ENCODE measurements around the gene FGB. TPM values are rescaled to one million over a fixed set of nuclear protein-coding genes. Genes with fewer than 3 reads are reported as not detected.

The FGB gene
- total and polyA plus RNA-seq, 2 of the 13 experiments (the other 11 are each of a cell fraction or from before 2014, with no cell fraction given): 226 to 784 TPM

GRCh38 chr4:154584259-154584658, 21.4 kb downstream of the FGB start (continued):
- peak; percentile 37 to 72; a peak in 2 of 4 replicates for TF ChIP-seq POLR2A (IDR thresholded peaks at IDR 0.05; ENCODE audit: insufficient read depth in 1 of 2, low read depth in 2 of 2, low read length in 2 of 2)
- no peak for TF ChIP-seq TAF15 (IDR thresholded peaks at IDR 0.05; ENCODE audit: low read depth, low read length, poor library complexity, severe bottlenecking)
- TF ChIP-seq XBP1 (CRISPR knock-in tag; IDR thresholded peaks at IDR 0.05): no peak
- no peak for TF ChIP-seq MED13 (CRISPR knock-in tag; IDR thresholded peaks at IDR 0.05)
- no peak for TF ChIP-seq PATZ1 (CRISPR knock-in tag; IDR thresholded peaks at IDR 0.05)
- no peak for TF ChIP-seq MATR3 (CRISPR knock-in tag; IDR thresholded peaks at IDR 0.05)
- no peak for TF ChIP-seq FOXA3 (CRISPR knock-in tag; IDR thresholded peaks at IDR 0.05)
- no peak for TF ChIP-seq SP1 (IDR thresholded peaks at IDR 0.05)
- TF ChIP-seq SP1 (CRISPR knock-in tag; IDR thresholded peaks at IDR 0.05): no peak
- peak; percentile 18; the same call in 1 of the 2 replicates for TF ChIP-seq HDAC1 (CRISPR knock-in tag; IDR thresholded peaks at IDR 0.05)
- TF ChIP-seq MAFF (IDR thresholded peaks at IDR 0.05; ENCODE audit: low read depth, low read length): no peak
- TF ChIP-seq LCORL (IDR thresholded peaks at IDR 0.05): no peak
- no peak for TF ChIP-seq LCORL (CRISPR knock-in tag; IDR thresholded peaks at IDR 0.05)
- no peak for TF ChIP-seq ZNF136 (CRISPR knock-in tag; IDR thresholded peaks at IDR 0.05; ENCODE audit: low read depth)
- TF ChIP-seq DR1 (CRISPR knock-in tag; IDR thresholded peaks at IDR 0.05): no peak
- TF ChIP-seq NFE2 (CRISPR knock-in tag; IDR thresholded peaks at IDR 0.05): no peak
- TF ChIP-seq ZNF224 (CRISPR knock-in tag; IDR thresholded peaks at IDR 0.05): no peak
- no peak for TF ChIP-seq DDIT3 (CRISPR knock-in tag; IDR thresholded peaks at IDR 0.05)
- TF ChIP-seq SRSF1 (optimal IDR thresholded peaks at IDR 0.05; ENCODE audit: low read depth, low read length): no peak
- TF ChIP-seq POLR2AphosphoS5 (IDR thresholded peaks at IDR 0.05; ENCODE audit: low read depth, low read length): peak; percentile 59
- TF ChIP-seq ARNTL (CRISPR knock-in tag; IDR thresholded peaks at IDR 0.05): peak; percentile 45; the same call in 1 of the 2 replicates
- no peak for TF ChIP-seq DBP (CRISPR knock-in tag; IDR thresholded peaks at IDR 0.05; ENCODE audit: not compliant biosample characterization)
- peak; percentile 41 for TF ChIP-seq POLR2G (IDR thresholded peaks at IDR 0.05; ENCODE audit: low read depth, low read length)
- no peak for TF ChIP-seq HDAC2 (CRISPR knock-in tag; IDR thresholded peaks at IDR 0.05)
- TF ChIP-seq TSC22D2 (CRISPR knock-in tag; IDR thresholded peaks at IDR 0.05; ENCODE audit: borderline replicate concordance): peak; percentile 73; the same call in 1 of the 2 replicates
- TF ChIP-seq HOXA7 (CRISPR knock-in tag; IDR thresholded peaks at IDR 0.05): no peak
- no peak for TF ChIP-seq ZBTB3 (CRISPR knock-in tag; IDR thresholded peaks at IDR 0.05; ENCODE audit: borderline replicate concordance, low read depth)
- TF ChIP-seq CREB3 (CRISPR knock-in tag; IDR thresholded peaks at IDR 0.05): no peak
- TF ChIP-seq IRX3 (CRISPR knock-in tag; IDR thresholded peaks at IDR 0.05; ENCODE audit: borderline replicate concordance, low read depth): 0 out of 2 replicates have a peak, but pooled peaks have one; percentile 51
- no peak for TF ChIP-seq NR2F1 (CRISPR knock-in tag; IDR thresholded peaks at IDR 0.05)
- no peak; the same call in 1 of the 2 replicates for TF ChIP-seq GATAD2A (CRISPR knock-in tag; IDR thresholded peaks at IDR 0.05)
